Activated naive CD4-positive, alpha-beta T cell treated with anti-CD3 and anti-CD28 coated beads for 36 hours (primary cell): ENCODE results near the gene RPL19. TPM values are rescaled to one million over a fixed set of nuclear protein-coding genes. Genes with fewer than 3 reads are reported as not detected.

ENCODE experiments used
- CTCF ChIA-PET: fragments of 350-600 bp; sonication (Branson Sonifier 250); formaldehyde crosslinking; loops from one replicate; lab custom pipeline; 2021; ENCODE audit warnings: antibody characterized with exemption; lab: Charles Lee
- DNase-seq: peaks from one replicate; pipeline ENCODE4 v3.0.0-alpha.2; 2020
- H3K27ac Mint-ChIP-seq: one replicate; pipeline ENCODE4 v1.8.0; 2021; ENCODE audit warnings: mild to moderate bottlenecking, mixed read lengths
- H3K27me3 Mint-ChIP-seq: one replicate; pipeline ENCODE4 v1.8.0; 2021; ENCODE audit warnings: low read depth, mixed read lengths
- H3K36me3 Mint-ChIP-seq: one replicate; pipeline ENCODE4 v1.8.0; 2021; ENCODE audit warnings: low read depth, mixed read lengths
- H3K4me1 Mint-ChIP-seq: one replicate; pipeline ENCODE4 v1.8.0; 2021; ENCODE audit warnings: low read depth, mixed read lengths
- H3K4me3 Mint-ChIP-seq: one replicate; pipeline ENCODE4 v1.8.0; 2021; ENCODE audit warnings: mild to moderate bottlenecking, moderate library complexity, mixed read lengths
- H3K9me3 Mint-ChIP-seq: one replicate; pipeline ENCODE4 v1.8.0; 2021; ENCODE audit warnings: mixed read lengths
- intact Hi-C: fragments of 100-400 bp; cut with micrococcal nuclease; formaldehyde crosslinking; loops from one replicate; pipeline ENCODE4 v1.15.1; 2023
- total RNA-seq, 2 experiments: library from RNA; stranded (reverse); gene quantifications; one replicate each; pipeline ENCODE4 v1.2.3, GENCODE V29; 2021

The RPL19 gene
- total RNA-seq = 1,000 to 10,000 TPM; 3,280 to 3,392 TPM

DNA sequence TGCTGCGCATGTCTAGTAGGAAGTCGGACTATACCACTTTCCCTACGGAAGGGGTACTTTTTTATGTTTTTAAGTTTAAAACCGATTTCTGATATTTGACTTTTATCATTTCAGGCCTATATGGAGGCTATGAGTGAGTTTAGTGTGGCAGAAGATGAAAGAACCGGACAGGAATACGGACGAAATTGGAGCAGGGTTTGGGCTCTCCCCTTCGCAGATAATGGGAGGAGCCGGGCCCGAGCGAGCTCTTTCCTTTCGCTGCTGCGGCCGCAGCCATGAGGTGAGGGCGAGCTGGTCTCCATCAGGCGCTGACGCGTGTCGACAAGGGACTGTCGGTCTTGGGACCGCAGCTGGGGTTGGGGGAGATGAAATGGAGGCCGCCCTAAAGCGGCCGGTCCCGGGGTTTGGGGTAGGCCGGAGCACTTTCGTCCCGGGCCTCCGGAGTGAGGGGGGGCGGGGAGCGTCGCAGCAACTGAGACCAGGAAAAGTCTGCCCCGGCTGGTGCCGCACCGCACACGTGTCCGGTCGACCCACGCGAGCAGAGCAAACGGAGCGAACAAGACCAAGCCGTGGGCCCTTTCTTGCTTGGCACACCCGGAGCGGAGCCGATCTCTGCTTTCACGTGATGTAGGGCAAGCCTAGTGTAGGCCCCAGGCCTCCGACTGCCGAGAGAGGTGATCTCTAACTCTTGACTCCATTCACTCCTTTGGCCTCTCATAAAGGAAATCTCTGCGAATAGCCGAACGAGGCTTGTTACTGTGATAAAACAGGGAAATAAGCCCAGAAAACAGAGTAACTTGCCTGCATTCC is at the start of gene RPL19:
TSS of gene RPL19 (plus strand) at position 214 of the 810 bp plus-strand sequence. CDS start at position 276, 62 bp downstream.
- Mint-ChIP-seq H3K27ac (peak within 1 kb of the TSS; percentile 99), H3K27me3 (no peaks in the 10 kb centered on the region), H3K4me1 (peaks cover 50% of the 10 kb centered on the region), H3K36me3 (peaks cover 43% of the 10 kb centered on the region), H3K9me3 (no peaks in the 10 kb centered on the region), H3K4me3 (peak within 1 kb of the TSS; percentile 86)
- CTCF ChIA-PET = interaction anchor here (0.6 to 1.5 kb wide), 9 partner anchors 26 to 529 kb away, joined by 3 to 8 read pairs (median 5); no protein-coding TSS in a partner anchor
- DNase-seq = peak; percentile 79
- intact Hi-C loops = loop anchor here (2.0 kb wide), 2 partner anchors 329 to 447 kb away; partner anchors contain the start of genes LASP1 and PSMB3

DNA sequence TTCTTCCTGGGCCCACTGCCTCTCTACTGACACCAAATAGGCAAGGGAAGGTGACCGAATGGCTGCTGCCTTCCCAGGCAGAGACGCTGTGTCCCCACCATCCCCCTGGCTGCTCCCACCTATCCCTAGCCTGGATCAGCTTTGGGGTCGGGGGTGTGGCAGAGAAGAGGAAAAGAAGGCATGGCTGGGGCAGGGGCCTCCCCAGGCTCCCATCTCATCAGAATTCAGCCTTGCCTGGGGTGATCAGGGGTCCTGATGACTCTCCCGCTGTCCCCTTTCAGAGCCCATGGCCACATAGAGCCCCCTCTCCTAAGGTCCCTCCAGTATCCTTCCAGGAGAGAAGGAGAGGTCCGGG is 49.3 kb upstream of the RPL19 start:
- Mint-ChIP-seq H3K27me3 (peaks cover 4% of the 10 kb centered on the region), H3K9me3 (no peaks in the 10 kb centered on the region), H3K4me1 (peaks cover 27% of the 10 kb centered on the region), H3K27ac (no peak overlapping the region), H3K36me3 (peaks cover 2% of the 10 kb centered on the region), H3K4me3 (peak overlapping the region; percentile 69)
- intact Hi-C loops = loop anchor here (5.0 kb wide), 5 partner anchors 298 to 593 kb away; partner anchors contain the start of genes CISD3, PIP4K2B and RPL23
- DNase-seq = no peak
- CTCF ChIA-PET = interaction anchor here (1.1 to 4.9 kb wide), 4 partner anchors 15 to 168 kb away, joined by 3 to 106 read pairs (median 38); partner anchors contain the start of gene ARL5C

GRCh38 chr17:39151150-39151942 is 48.7 kb upstream of the RPL19 start, which contains the start of gene PLXDC1:
Gene PLXDC1 (minus strand): TSS chr17:39151637. CDS start chr17:39151437, 200 bp downstream.
- H3K4me1 Mint-ChIP-seq = peaks cover 27% of the 10 kb centered on the region
- intact Hi-C loops = loop anchor here (5.0 kb wide), 5 partner anchors 299 to 594 kb away; partner anchors contain the start of genes CISD3, PIP4K2B and RPL23
- H3K36me3 Mint-ChIP-seq = peaks cover 2% of the 10 kb centered on the region
- CTCF ChIA-PET = interaction anchor here (0.7 to 4.9 kb wide), 9 partner anchors 15 to 282 kb away, joined by 3 to 106 read pairs (median 7); partner anchors contain the start of genes ARL5C and LASP1
- H3K9me3 Mint-ChIP-seq = no peaks in the 10 kb centered on the region
- peaks cover 4% of the 10 kb centered on the region for H3K27me3 Mint-ChIP-seq
- DNase-seq = no peak
- peak within 1 kb of the TSS; percentile 94 for H3K4me3 Mint-ChIP-seq
- H3K27ac Mint-ChIP-seq = peak within 1 kb of the TSS; percentile 95

DNA sequence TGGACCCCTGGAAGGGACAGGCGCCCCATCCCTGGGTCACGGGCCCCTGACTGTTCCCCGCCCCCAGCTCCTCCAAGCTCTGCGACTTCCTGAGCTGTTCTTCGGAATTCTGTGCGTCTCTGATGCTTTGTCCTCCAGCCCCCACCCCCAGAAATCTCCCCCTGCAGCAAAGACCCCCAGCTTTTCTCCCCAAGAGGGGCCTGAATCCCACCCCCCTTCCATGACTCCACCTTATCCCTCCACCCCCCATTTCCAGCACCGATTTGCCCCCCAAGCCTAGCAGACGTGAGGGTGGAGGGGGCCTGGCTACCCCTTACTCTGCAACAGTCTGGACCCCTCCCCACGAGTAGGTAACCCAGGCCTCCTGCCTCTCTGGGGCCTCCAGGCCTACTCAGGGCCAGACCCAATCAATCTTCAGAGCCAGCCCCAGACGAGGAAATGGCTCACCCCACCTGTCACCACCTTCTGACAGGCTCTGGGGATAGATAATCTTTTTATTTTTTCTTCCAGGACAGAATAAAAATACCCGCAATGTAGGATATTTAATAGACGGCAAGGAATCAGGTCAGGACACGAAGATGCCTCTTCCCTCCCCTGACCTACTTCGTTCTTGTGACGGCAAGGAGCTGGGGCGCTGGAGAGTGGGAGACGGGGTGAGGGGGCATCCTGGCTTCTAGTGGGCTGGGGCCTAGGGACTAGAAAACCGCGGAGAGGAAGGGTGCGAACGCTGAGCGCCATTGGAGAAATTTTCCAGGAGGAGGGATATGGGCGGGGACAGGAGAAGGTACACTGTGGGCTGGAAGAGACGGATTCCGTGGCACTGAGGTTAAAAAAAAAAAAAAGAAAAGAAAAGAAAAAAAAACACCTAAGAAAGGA is 47.9 kb upstream of the RPL19 start:
- peak; percentile 52 for DNase-seq
- H3K4me3 Mint-ChIP-seq = peak overlapping the region; percentile 94
- no peaks in the 10 kb centered on the region for H3K9me3 Mint-ChIP-seq
- intact Hi-C loops = loop anchor here (2.0 to 5.0 kb wide), 6 partner anchors 300 to 595 kb away; partner anchors contain the start of genes CISD3, PIP4K2B and RPL23
- H3K4me1 Mint-ChIP-seq = peaks cover 27% of the 10 kb centered on the region
- H3K27me3 Mint-ChIP-seq = peaks cover 4% of the 10 kb centered on the region
- CTCF ChIA-PET = interaction anchor here (0.6 to 4.9 kb wide), 31 partner anchors 8 to 421 kb away, joined by 3 to 106 read pairs (median 5); partner anchors contain the start of genes ARL5C and LASP1
- H3K36me3 Mint-ChIP-seq = peaks cover 2% of the 10 kb centered on the region
- peak overlapping the region; percentile 95 for H3K27ac Mint-ChIP-seq

GRCh38 chr17:39153599-39154051 is 46.5 kb upstream of the RPL19 start:
- Mint-ChIP-seq H3K27ac (peak overlapping the region; percentile 95), H3K9me3 (no peaks in the 10 kb centered on the region), H3K27me3 (peaks cover 4% of the 10 kb centered on the region), H3K4me1 (peaks cover 27% of the 10 kb centered on the region), H3K4me3 (peak overlapping the region; percentile 94), H3K36me3 (peaks cover 2% of the 10 kb centered on the region)
- CTCF ChIA-PET = interaction anchor here (0.6 to 4.9 kb wide), 37 partner anchors 9 to 422 kb away, joined by 3 to 106 read pairs (median 5); partner anchors contain the start of genes ARL5C, FBXO47 and LASP1
- intact Hi-C loops = loop anchor here (1.0 to 5.0 kb wide), 13 partner anchors 11 to 596 kb away; partner anchors contain the start of genes CISD3, PIP4K2B, PSMB3 and RPL23
- DNase-seq = peak; percentile 96

DNA sequence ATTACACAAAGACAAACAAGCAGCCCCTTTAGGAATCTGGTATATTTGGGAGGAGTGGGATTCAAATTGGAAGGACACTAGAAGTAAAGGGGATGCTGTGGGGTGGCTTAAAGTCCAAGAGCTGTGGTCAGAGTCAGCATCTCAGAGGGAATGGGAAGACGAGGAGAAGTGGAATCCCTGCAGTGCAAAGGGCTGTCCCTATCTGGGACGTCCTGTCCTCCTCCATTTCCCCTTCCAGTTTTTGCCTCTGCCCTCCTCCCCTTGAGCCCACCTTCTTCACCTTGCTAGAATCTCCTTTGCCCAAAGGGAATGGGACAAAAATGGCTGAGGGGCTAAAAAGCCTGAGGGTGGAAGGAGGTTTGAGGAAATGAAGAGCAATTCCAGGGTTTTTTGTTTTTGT is 44.4 kb upstream of the RPL19 start:
- no peak for DNase-seq
- intact Hi-C loops = no loop called here
- Mint-ChIP-seq H3K4me1 (peaks cover 20% of the 10 kb centered on the region), H3K27me3 (peaks cover 4% of the 10 kb centered on the region), H3K9me3 (no peaks in the 10 kb centered on the region), H3K4me3 (peak overlapping the region; percentile 94), H3K36me3 (peaks cover 2% of the 10 kb centered on the region), H3K27ac (no peak overlapping the region)
- CTCF ChIA-PET = interaction anchor here (1.2 to 1.9 kb wide), 2 partner anchors 9 to 173 kb away, joined by 3 to 8 read pairs; no protein-coding TSS in a partner anchor

DNA sequence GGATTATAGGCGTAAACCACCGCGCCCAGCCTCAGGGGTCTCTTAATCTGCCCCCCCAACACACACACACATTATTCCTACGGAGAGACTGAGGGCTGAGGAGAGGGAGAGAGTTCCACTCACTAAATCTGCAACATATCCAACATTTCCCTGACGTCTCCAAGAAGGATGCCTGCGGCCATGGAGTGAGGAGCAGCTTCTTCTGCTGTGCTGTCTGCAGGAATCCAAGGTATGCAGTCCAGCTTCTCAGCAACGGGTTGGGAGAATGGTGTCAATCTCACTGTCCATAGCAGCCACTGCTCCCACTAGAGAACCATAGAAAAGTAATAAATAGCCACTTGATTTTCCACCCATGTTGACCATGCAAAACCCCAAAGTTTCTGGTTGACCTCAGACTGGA is 43.6 kb upstream of the RPL19 start:
- H3K27me3 Mint-ChIP-seq = peaks cover 4% of the 10 kb centered on the region
- H3K27ac Mint-ChIP-seq = no peak overlapping the region
- H3K4me1 Mint-ChIP-seq = peaks cover 20% of the 10 kb centered on the region
- intact Hi-C loops = no loop called here
- CTCF ChIA-PET = interaction anchor here (1.9 kb wide), 1 partner anchor 8 kb away, joined by 8 read pairs; no protein-coding TSS in a partner anchor
- peaks cover 2% of the 10 kb centered on the region for H3K36me3 Mint-ChIP-seq
- DNase-seq = no peak
- H3K9me3 Mint-ChIP-seq = no peaks in the 10 kb centered on the region
- H3K4me3 Mint-ChIP-seq = no peak overlapping the region

DNA sequence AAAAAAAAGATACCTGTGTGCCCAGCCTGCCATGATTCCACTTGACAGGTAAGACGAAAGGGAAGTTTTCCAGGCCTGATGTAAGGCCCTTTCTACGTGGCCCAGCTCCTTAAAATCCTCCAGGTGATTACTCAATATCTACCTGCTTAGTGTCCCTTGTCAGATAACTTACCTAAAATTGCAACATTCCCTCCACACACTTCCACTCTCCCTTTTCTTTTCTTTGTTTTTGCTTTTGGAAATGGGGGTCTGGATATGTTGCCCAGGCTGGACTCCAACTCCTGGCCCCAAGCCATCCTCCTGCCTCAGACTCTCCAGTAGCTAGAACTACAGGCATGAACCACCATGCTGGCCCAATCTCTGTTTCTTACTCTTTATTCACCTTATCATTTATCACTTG is 41.5 kb upstream of the RPL19 start:
- H3K4me3 Mint-ChIP-seq = no peak overlapping the region
- no peaks in the 10 kb centered on the region for H3K9me3 Mint-ChIP-seq
- CTCF ChIA-PET = interaction anchor here (0.6 kb wide), 1 partner anchor 192 kb away, joined by 4 read pairs; the partner anchor contains the start of gene FBXO47
- H3K27me3 Mint-ChIP-seq = peaks cover 3% of the 10 kb centered on the region
- H3K36me3 Mint-ChIP-seq = peaks cover 2% of the 10 kb centered on the region
- no peak for DNase-seq
- intact Hi-C loops = no loop called here
- no peak overlapping the region for H3K27ac Mint-ChIP-seq
- peaks cover 4% of the 10 kb centered on the region for H3K4me1 Mint-ChIP-seq

DNA sequence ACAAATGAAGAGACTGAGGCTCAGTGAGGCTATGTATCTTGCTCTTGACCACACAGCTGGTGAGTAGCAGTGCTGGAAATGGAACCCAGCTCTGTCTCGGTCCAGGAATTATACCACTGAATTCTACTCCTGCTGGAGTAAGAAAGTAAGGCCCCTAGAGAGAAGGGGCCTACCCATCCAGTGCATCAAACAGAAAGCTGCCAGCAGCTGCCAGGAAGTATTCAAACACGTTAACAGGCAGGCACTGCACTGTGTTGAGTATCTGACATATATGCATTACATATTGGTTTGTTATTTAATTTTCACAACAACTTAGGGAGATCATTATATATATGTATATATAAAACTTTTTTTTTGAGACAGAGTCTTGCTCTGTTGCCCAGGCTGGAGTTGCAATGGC is 38.1 kb upstream of the RPL19 start:
- H3K27ac Mint-ChIP-seq = no peak overlapping the region
- H3K27me3 Mint-ChIP-seq = peaks cover 16% of the 10 kb centered on the region
- H3K9me3 Mint-ChIP-seq = no peaks in the 10 kb centered on the region
- no peak for DNase-seq
- no peak overlapping the region for H3K4me3 Mint-ChIP-seq
- intact Hi-C loops = no loop called here
- no peaks in the 10 kb centered on the region for H3K36me3 Mint-ChIP-seq
- CTCF ChIA-PET = interaction anchor here (0.6 to 6.7 kb wide), 5 partner anchors 13 to 203 kb away, joined by 3 to 73 read pairs (median 3); no protein-coding TSS in a partner anchor
- peaks cover 12% of the 10 kb centered on the region for H3K4me1 Mint-ChIP-seq

DNA sequence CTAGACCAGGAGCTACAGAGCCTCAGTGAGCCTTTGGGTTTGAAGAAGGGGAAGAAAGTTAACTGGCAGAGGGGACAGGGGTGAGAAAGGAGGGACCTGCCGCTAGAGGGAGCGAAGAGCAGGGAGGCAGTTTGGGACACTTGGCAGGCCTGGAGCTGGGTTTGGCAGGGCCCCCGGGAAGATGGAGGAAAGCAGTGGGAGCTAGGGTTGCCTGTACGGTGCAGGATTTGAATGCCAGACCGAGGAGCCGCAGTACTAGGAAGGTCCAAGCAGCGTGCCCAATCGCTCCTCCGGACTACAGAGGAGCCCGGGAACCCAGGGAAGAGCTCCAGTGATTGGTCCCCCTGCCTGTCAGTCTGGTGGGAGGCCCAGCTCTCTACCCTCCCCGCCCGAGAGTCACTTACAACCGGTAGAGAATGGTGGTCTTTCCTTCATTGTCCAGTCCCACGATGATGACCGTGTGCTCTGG is 35.4 kb upstream of the RPL19 start:
- CTCF ChIA-PET = interaction anchor here (0.5 to 6.7 kb wide), 42 partner anchors 9 to 1641 kb away, joined by 3 to 73 read pairs (median 4); partner anchors contain the start of genes PLXDC1 and RPL19
- H3K36me3 Mint-ChIP-seq = no peaks in the 10 kb centered on the region
- intact Hi-C loops = loop anchor here (1.0 to 5.0 kb wide), 3 partner anchors 11 to 73 kb away; no protein-coding TSS in a partner anchor
- H3K4me1 Mint-ChIP-seq = peaks cover 16% of the 10 kb centered on the region
- H3K9me3 Mint-ChIP-seq = no peaks in the 10 kb centered on the region
- H3K27me3 Mint-ChIP-seq = peaks cover 23% of the 10 kb centered on the region
- no peak overlapping the region for H3K27ac Mint-ChIP-seq
- H3K4me3 Mint-ChIP-seq = peak overlapping the region; percentile 90
- peak; percentile 83 for DNase-seq
